Stimulated activated naive CD8-positive, alpha-beta T cell treated with anti-CD3 and anti-CD28 coated beads, Interleukin-15, Interleukin-2, amounts not matched to agents 100 U/mL and 50 U/mL, for 24 hours (primary cell): ENCODE results near the gene DNM3.

Experiments used
- ATAC-seq: fragments of 150-1000 bp; cut with Tn5 transposase; one replicate; pipeline ENCODE4 v1.10.0; 2021
- DNase-seq: peaks from one replicate; pipeline ENCODE4 v3.0.0; 2021

DNM3 gene

DNA sequence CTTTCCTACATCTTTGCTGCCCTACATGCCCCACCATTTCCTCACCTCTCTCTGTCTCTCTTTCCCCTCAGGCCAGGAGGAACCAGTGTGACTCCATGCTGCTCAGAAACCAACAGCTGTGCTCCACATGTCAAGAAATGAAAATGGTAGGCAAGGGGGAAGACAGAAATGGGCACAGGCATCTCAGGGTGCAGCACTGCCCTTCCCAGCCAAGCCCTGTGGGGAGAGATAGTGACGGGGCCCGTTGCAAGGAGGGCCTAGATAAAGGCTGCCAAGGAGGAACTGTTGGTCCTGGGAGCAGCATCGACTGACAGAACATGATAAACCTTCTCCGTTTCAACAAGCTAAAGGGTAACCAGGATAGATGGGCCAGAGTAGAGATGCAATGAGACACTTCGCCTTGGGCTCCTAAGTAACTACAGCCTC lies 615.1 kb downstream of the DNM3 start:
- ATAC-seq (no peak), DNase-seq (no peak)

DNA sequence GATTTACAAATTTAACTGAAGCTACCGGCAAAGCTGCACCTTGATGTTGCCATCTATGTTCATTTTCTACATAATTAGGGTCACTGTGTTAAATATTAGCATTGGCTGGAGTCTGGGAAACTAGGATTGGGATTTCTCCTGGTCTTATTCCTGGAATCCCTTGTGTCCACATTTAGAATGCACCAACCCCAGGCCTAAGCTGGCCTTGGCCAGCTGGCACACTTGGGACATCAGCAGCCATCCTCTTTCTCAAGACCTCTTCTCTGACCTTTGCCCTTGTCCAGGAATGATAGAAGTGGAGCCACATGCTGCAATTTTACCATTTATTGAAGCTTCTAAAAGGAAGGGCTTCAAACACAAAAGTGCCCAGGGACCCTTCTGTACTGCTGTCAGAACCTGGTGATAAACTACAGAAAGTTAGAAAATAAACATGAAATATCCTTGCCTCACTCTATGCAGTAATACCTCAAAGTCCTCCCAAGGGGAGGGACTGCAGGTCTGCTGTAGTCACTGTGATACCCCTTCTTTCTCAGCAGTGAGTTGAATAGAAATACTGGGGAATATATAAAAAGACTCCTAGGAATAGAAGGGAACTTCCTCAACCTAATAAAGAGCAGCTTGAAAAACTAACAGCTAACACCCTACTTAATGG lies 616.3 kb downstream of the DNM3 start:
- ATAC-seq (no peak), DNase-seq (no peak)

DNA sequence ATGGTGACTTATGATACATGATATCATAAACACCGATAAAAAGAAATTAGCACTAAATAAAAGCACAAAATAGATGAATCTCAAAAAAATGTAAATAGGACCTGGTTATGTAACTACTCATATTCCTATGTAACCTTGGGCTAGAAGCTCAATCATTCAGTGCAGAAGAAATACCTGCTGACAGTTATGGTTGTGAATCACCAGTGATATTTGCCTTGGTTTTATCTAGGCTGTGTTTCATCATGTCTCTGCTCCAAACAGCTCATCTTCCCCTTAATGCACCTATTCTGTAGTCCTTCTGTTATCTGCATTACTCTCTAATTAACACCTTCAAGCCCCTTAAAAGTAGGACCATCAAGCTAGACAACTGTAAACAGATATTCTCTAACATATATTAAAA lies 618.9 kb downstream of the DNM3 start:
- ATAC-seq, result no peak
- DNase-seq, result no peak

DNA sequence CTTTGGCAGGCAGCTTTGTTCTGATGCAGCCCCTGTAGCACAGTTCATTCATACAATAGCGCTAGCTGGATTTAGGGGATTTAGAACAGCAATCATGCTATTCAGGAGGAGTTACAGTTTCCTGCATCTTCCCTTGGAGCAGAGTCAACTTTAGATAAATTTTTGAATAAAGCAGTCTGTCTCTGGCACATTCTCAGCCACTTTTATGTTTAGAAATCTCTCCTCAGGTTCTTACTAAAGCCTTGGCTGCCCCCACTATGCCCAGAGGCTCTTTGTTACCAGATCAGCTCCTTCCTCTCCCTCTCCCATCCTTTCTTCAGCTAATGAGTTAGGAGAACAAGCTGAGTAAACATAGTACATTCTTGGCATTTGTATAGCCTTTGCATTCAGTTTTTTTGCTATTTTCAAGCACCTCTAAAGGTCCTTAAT lies 619.6 kb downstream of the DNM3 start:
- no peak for DNase-seq

More for the DNA sequence above, 619.6 kb downstream of the DNM3 start:
- ATAC-seq, result no peak
